K562 (cell line): Measurements from ENCODE around the gene APCDD1. TPM values are rescaled to one million over a fixed set of nuclear protein-coding genes. Genes with fewer than 3 reads are reported as not detected.
A peak's percentile ranks its signal among the peaks of the same experiment; 100 is the strongest.

ENCODE experiments used
- ATAC-seq: fragments of 200-7000 bp; cut with Tn5 transposase; 3 replicates; pipeline ENCODE4 v1.9.1; 2020; ENCODE audit warnings: moderate library complexity
- BruUV-seq: library from RNA; stranded (reverse); fragments of 400-500 nt; replicated peaks from 2 replicates; lab custom pipeline; 2021; lab: Mats Ljungman, UMichigan
- CTCF ChIA-PET: fragments of 300-600 bp; formaldehyde crosslinking; extraction: SDS; loops from one replicate; lab custom pipeline; 2021; ENCODE audit warnings: low intra/inter-chr PET ratio; lab: Yijun Ruan, JAX
- POLR2A ChIA-PET: fragments of 300-600, 350-650 bp; sonication (Branson Sonifier 250); formaldehyde crosslinking; extraction: SDS; loops from one replicate; lab custom pipeline; 2021; ENCODE audit warnings: antibody characterized with exemption, inconsistent platforms; lab: Yijun Ruan, JAX
- DNase-seq, 4 experiments: peaks; one replicate each; pipeline versions ENCODE4 v3.0.0 to v3.0.0-alpha.2; 2011 to 2018; ENCODE audit warnings: low spot score in 3 of 4, mixed read lengths in 3 of 4; ENCODE audit errors: extremely low read depth in 1 of 4
- FAIRE-seq: peaks from 2 replicates; lab custom pipeline; 2011; peaks lifted over from hg19 to GRCh38; lab: Jason Lieb, UNC
- H2AFZ ChIP-seq: 2 replicates; pipeline ENCODE4 v1.6.0; 2011; ENCODE audit warnings: low read depth, low read length, control low read depth, inconsistent platforms
- H3K27ac ChIP-seq: fragments of 200-600 bp; 3 replicates; pipeline ENCODE4 v1.8.0; 2011; ENCODE audit warnings: low read depth, mild to moderate bottlenecking, control low read depth, inconsistent platforms, low read length, moderate library complexity, mixed read lengths; ENCODE audit errors: extremely low read depth
- H3K27me3 ChIP-seq, 2 experiments: fragments of 300-600 bp in 1 of 2; 2 replicates in 1 of 2; 3 replicates in 1 of 2; pipeline versions ENCODE4 v1.6.0 to v1.8.0; 2011; ENCODE audit warnings: inconsistent platforms in 2 of 2, low read length in 2 of 2, mild to moderate bottlenecking in 1 of 2, mixed read lengths in 1 of 2, moderate library complexity in 1 of 2; ENCODE audit not compliant: control insufficient read depth in 2 of 2, insufficient read depth in 2 of 2
- H3K36me3 ChIP-seq: fragments of 300-600 bp; 3 replicates; pipeline ENCODE4 v1.8.0; 2011; ENCODE audit warnings: mild to moderate bottlenecking, low read length, inconsistent platforms; ENCODE audit not compliant: control insufficient read depth, insufficient read depth
- H3K4me1 ChIP-seq, 2 experiments: fragments of 200-600 bp in 1 of 2; replicated peaks in 1 of 2; 2 replicates in 1 of 2; 3 replicates in 1 of 2; pipeline versions ENCODE4 v1.5.1 to v1.8.0; 2011; ENCODE audit warnings: inconsistent platforms in 2 of 2, low read length in 2 of 2, mild to moderate bottlenecking in 1 of 2, mixed read lengths in 1 of 2, moderate library complexity in 1 of 2; ENCODE audit not compliant: control insufficient read depth in 2 of 2, insufficient read depth in 2 of 2
- H3K4me2 ChIP-seq: 2 replicates; pipeline ENCODE4 v1.6.1; 2011; ENCODE audit warnings: low read length, control low read depth, inconsistent platforms, mixed read lengths; ENCODE audit not compliant: insufficient read depth
- H3K4me3 ChIP-seq: fragments of 200-600 bp; sonication (generic), shearing (Covaris generic); 2 replicates; pipeline ENCODE4 v1.5.1; 2016; ENCODE audit warnings: control low read depth, inconsistent platforms
- H3K79me2 ChIP-seq: fragments of 200-600 bp; 3 replicates; pipeline ENCODE4 v1.8.0; 2011; ENCODE audit warnings: low read length, inconsistent platforms; ENCODE audit not compliant: control insufficient read depth, insufficient read depth
- H3K9ac ChIP-seq, 2 experiments: 2 replicates each; pipeline versions ENCODE4 v1.6.0 to v1.6.1; 2011; ENCODE audit warnings: low read depth in 2 of 2, low read length in 2 of 2, control low read depth in 1 of 2, inconsistent platforms in 1 of 2, mild to moderate bottlenecking in 1 of 2, mixed read lengths in 1 of 2; ENCODE audit not compliant: insufficient read depth in 1 of 2
- H3K9me1 ChIP-seq: one replicate; pipeline ENCODE4 v1.6.0; 2011; ENCODE audit warnings: inconsistent platforms, mild to moderate bottlenecking, low read length, moderate library complexity; ENCODE audit not compliant: control insufficient read depth, insufficient read depth
- H3K9me3 ChIP-seq: replicated peaks from 2 replicates; pipeline ENCODE4 v1.5.1; 2011; ENCODE audit warnings: low read depth, low read length, inconsistent platforms; ENCODE audit not compliant: control insufficient read depth, insufficient read depth
- H4K20me1 ChIP-seq: replicated peaks from 2 replicates; pipeline ENCODE4 v1.6.1; 2011; ENCODE audit warnings: low read length, inconsistent platforms, mixed read lengths; ENCODE audit not compliant: control insufficient read depth, insufficient read depth
- C11orf30 ChIP-seq: fragments of 450-650 bp; IDR thresholded peaks from 2 replicates; pipeline ENCODE4 v1.6.1; 2016; ENCODE audit warnings: low read depth, mild to moderate bottlenecking
- CBFB ChIP-seq: sonication (generic); formaldehyde crosslinking; IDR thresholded peaks from 2 replicates; pipeline ENCODE4 v1.4.0; 2020; ENCODE audit warnings: mild to moderate bottlenecking, missing genetic modification reagents
- ILK ChIP-seq: fragments of 450-650 bp; IDR thresholded peaks from 2 replicates; pipeline ENCODE4 v1.6.1; 2016; ENCODE audit warnings: missing genetic modification characterization, low read depth, mild to moderate bottlenecking, missing compliant biosample characterization, moderate library complexity, borderline replicate concordance
- MAFF ChIP-seq: IDR thresholded peaks from 2 replicates; pipeline ENCODE4 v1.6.1; 2012; ENCODE audit warnings: low read length, improper control_type of control experiment
- MAFG ChIP-seq: fragments of 450-650 bp; conservative IDR thresholded peaks from 2 replicates; pipeline ENCODE4 v1.6.1; 2016; ENCODE audit warnings: missing genetic modification characterization, missing compliant biosample characterization
- MAFK ChIP-seq: IDR thresholded peaks from 2 replicates; pipeline ENCODE4 v1.6.1; 2011; ENCODE audit warnings: low read length, improper control_type of control experiment
- NBN ChIP-seq: fragments of 450-650 bp; IDR thresholded peaks from 2 replicates; pipeline ENCODE4 v1.6.1; 2016; ENCODE audit warnings: low read depth, mild to moderate bottlenecking
- SMAD2 ChIP-seq: fragments of 150-350 bp; IDR thresholded peaks from 2 replicates; pipeline ENCODE4 v1.6.1; 2014; ENCODE audit warnings: low read depth, mild to moderate bottlenecking, low read length
- TAF15 ChIP-seq: fragments of 200-400 bp; formaldehyde crosslinking; IDR thresholded peaks from 2 replicates; pipeline ENCODE4 v1.6.1; 2017; ENCODE audit warnings: mild to moderate bottlenecking, low read depth, low read length, moderate library complexity
- TSC22D4 ChIP-seq: fragments of 450-650 bp; IDR thresholded peaks from 2 replicates; pipeline ENCODE4 v1.6.1; 2016; ENCODE audit warnings: missing genetic modification characterization, missing biosample characterization, control low read depth
- ZNF316 ChIP-seq: fragments of 450-650 bp; IDR thresholded peaks from 2 replicates; pipeline ENCODE4 v1.6.1; 2016
- ZNF780A ChIP-seq: fragments of 250-450 bp; sonication (Bioruptor Pico); IDR thresholded peaks from 2 replicates; pipeline ENCODE4 v1.5.0; 2021; ENCODE audit warnings: mild to moderate bottlenecking
- ZNF785 ChIP-seq: fragments of 250-450 bp; sonication (Bioruptor Pico); IDR thresholded peaks from 2 replicates; pipeline ENCODE4 v1.4.0; 2020; ENCODE audit warnings: mild to moderate bottlenecking
- WGBS: fragments of 100-300 bp; shearing (Covaris generic); methylation state at CpG from one replicate; pipeline ENCODE4 v1.1.6; 2016; ENCODE audit warnings: low coverage, mixed read lengths; ENCODE audit not compliant: insufficient coverage; ENCODE audit errors: missing lambda C conversion rate; 5-methylcytosine and 5-hydroxymethylcytosine counted together
- in situ Hi-C: fragments of 300-500 bp; cut with MboI; formaldehyde crosslinking; loops from 4 replicates; pipeline ENCODE4 v1.15.0; 2018; ENCODE audit warnings: inconsistent platforms, mixed read lengths
- intact Hi-C: fragments of 100-400 bp; cut with micrococcal nuclease; formaldehyde crosslinking; loops from 2 replicates; pipeline ENCODE4 v1.14.2; 2022
- polyA plus RNA-seq, 8 experiments: library from polyadenylated mRNA; depleted of rRNA in 4 of 8; stranded (reverse) in 5 of 8; unstranded in 3 of 8; fragments of >200 nt; fragmentation: Nextera tagmentation in 2 of 8; fragmentation: Illumina TruSeq in 1 of 8; extraction: Ambion mirVana in 2 of 8; extraction: Trizol in 1 of 8; gene quantifications; 2 replicates each; pipeline versions ENCODE4 v1.2.1 to v1.2.3, GENCODE V29; 2011 to 2014; ENCODE audit warnings: inconsistent platforms in 1 of 8, missing spikeins in 1 of 8
- total RNA-seq, 7 experiments: library from RNA; depleted of rRNA in 6 of 7; stranded (reverse); fragments of >200 nt in 6 of 7; fragmentation: Illumina TruSeq in 2 of 7; extraction: Trizol in 2 of 7; gene quantifications; 2 replicates each; pipeline versions ENCODE4 v1.2.1 to v1.2.3, GENCODE V29; 2011 to 2021; ENCODE audit warnings: low replicate concordance in 1 of 7
- TF ChIP-seq, protein P1 (sequence below): sonication (generic); formaldehyde crosslinking; IDR thresholded peaks from 2 replicates; pipeline ENCODE4 v1.8.1; 2023; ENCODE audit warnings: missing genetic modification reagents, mild to moderate bottlenecking, borderline replicate concordance

Gene APCDD1
- total and polyA plus RNA-seq, 9 of the 15 experiments (the other 6 are each of a cell fraction or from before 2014, with no cell fraction given) = 0.07 TPM; not detected in 8

DNA sequence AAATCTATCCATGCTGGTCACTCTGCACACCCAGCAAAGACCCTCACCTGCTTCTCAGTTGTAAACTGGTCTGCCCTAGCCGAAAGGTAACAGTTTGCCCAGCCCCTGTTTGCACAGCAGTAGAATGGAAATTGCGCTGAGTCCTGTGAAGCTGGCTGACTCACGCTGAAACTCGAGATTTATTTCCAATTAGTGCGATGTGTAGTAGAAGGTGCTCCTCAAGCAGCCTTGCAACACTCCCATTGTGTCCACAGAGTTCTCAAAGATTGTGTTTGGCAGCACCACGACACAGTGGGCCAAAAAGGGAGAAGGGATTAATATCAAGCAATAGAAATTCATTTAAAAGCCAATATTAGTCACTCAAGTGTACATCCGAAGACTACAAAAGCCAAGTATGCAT lies 21.7 kb upstream of the APCDD1 start (continued):
- TF ChIP-seq, protein P1, sequence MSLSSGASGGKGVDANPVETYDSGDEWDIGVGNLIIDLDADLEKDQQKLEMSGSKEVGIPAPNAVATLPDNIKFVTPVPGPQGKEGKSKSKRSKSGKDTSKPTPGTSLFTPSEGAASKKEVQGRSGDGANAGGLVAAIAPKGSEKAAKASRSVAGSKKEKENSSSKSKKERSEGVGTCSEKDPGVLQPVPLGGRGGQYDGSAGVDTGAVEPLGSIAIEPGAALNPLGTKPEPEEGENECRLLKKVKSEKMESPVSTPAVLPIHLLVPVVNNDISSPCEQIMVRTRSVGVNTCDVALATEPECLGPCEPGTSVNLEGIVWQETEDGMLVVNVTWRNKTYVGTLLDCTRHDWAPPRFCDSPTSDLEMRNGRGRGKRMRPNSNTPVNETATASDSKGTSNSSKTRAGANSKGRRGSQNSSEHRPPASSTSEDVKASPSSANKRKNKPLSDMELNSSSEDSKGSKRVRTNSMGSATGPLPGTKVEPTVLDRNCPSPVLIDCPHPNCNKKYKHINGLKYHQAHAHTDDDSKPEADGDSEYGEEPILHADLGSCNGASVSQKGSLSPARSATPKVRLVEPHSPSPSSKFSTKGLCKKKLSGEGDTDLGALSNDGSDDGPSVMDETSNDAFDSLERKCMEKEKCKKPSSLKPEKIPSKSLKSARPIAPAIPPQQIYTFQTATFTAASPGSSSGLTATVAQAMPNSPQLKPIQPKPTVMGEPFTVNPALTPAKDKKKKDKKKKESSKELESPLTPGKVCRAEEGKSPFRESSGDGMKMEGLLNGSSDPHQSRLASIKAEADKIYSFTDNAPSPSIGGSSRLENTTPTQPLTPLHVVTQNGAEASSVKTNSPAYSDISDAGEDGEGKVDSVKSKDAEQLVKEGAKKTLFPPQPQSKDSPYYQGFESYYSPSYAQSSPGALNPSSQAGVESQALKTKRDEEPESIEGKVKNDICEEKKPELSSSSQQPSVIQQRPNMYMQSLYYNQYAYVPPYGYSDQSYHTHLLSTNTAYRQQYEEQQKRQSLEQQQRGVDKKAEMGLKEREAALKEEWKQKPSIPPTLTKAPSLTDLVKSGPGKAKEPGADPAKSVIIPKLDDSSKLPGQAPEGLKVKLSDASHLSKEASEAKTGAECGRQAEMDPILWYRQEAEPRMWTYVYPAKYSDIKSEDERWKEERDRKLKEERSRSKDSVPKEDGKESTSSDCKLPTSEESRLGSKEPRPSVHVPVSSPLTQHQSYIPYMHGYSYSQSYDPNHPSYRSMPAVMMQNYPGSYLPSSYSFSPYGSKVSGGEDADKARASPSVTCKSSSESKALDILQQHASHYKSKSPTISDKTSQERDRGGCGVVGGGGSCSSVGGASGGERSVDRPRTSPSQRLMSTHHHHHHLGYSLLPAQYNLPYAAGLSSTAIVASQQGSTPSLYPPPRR (CRISPR knock-in tag) = no peak
- no peak for TF ChIP-seq CBFB
- no peak for TF ChIP-seq ZNF780A (CRISPR knock-in tag)
- no peak for TF ChIP-seq ILK (tag)
- TF ChIP-seq SMAD2 = no peak

DNA sequence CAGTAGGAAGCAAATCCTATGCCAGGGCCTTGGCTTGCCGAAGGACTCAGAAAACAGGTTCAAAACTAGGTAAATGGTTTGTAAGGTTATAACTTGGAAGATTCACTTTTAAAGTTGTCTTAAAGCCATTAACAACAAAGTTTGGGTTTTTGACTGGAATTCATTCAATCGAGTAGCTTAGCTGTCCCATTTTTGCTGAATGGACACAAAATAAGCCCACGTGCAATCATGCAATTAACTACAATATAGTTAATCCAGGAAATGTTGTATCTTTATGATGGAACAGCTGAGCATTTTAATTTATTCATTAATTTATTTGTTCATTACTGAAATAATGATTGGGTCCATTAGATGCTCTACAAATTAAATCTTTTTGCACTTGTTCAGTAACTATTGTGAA lies 18.3 kb upstream of the APCDD1 start:
- Histone ChIP-seq H3K4me1 (no peaks in the 10 kb centered on the region), H3K9ac (no peak overlapping the region), H3K4me2 (no peak overlapping the region), H3K36me3 (no peaks in the 10 kb centered on the region), H3K4me3 (no peak overlapping the region), H3K27ac (no peak overlapping the region), H4K20me1 (no peaks in the 10 kb centered on the region), H3K9me1 (no peaks in the 10 kb centered on the region), H3K27me3 (peaks cover 4 to 38% of the 10 kb centered on the region in 2 experiments; a peak in 2 of 5 replicates), H3K9me3 (no peaks in the 10 kb centered on the region), H2AFZ (no peak overlapping the region), H3K79me2 (no peaks in the 10 kb centered on the region)
- BruUV-seq = no TSS peak
- intact Hi-C loops = no loop called here
- ChIA-PET POLR2A (no interaction called here), CTCF (no interaction called here)
- TF ChIP-seq ZNF785 (CRISPR knock-in tag) (no peak), TSC22D4 (tag) (no peak), NBN (no peak), MAFG (tag) (peak; percentile 65), TAF15 (no peak), ZNF316 (peak; percentile 76), MAFF (peak; percentile 79), C11orf30 (peak; percentile 49; the same call in 1 of the 2 replicates), MAFK (peak; percentile 63)
- in situ Hi-C loops = no loop called here
- ATAC-seq (no peak), DNase-seq (no peak), FAIRE-seq (no peak)
- WGBS = 0% methylated on average over 3 of the region's 3 CpGs
